Neural progenitor cell (in vitro differentiated cells): ENCODE measurements around the gene ARHGAP21. TPM values are rescaled to one million over a fixed set of nuclear protein-coding genes. Genes with fewer than 3 reads are reported as not detected.

Experiments used
- DNase-seq: peaks from one replicate; pipeline ENCODE4 v3.0.0-alpha.2; 2016; ENCODE audit warnings: low spot score
- H2AFZ ChIP-seq: fragments of 200-600 bp; sonication (generic); replicated peaks from 2 replicates; pipeline ENCODE4 v1.6.1; 2016; ENCODE audit warnings: antibody characterized with exemption
- H3F3A ChIP-seq: fragments of 200-600 bp; sonication (generic); 2 replicates; pipeline ENCODE4 v1.6.1; 2016; ENCODE audit warnings: antibody characterized with exemption, low read depth
- H3K27ac ChIP-seq: fragments of 200-600 bp; sonication (generic); 2 replicates; pipeline ENCODE4 v1.5.1; 2016; ENCODE audit warnings: mild to moderate bottlenecking
- H3K27me3 ChIP-seq: fragments of 200-600 bp; sonication (generic); 2 replicates; pipeline ENCODE4 v1.6.1; 2016; ENCODE audit warnings: mild to moderate bottlenecking, moderate library complexity
- H3K36me3 ChIP-seq: fragments of 200-600 bp; sonication (generic); 2 replicates; pipeline ENCODE4 v1.5.1; 2016
- H3K4me1 ChIP-seq: fragments of 200-600 bp; sonication (generic); 2 replicates; pipeline ENCODE4 v1.6.1; 2016; ENCODE audit warnings: mixed run types
- H3K4me2 ChIP-seq: fragments of 200-600 bp; sonication (generic); 2 replicates; pipeline ENCODE4 v1.6.1; 2016
- H3K4me3 ChIP-seq: fragments of 200-600 bp; sonication (generic); 2 replicates; pipeline ENCODE4 v1.5.1; 2016
- H3K79me2 ChIP-seq: fragments of 200-600 bp; sonication (generic); 2 replicates; pipeline ENCODE4 v1.6.1; 2016; ENCODE audit warnings: low read depth
- H3K9ac ChIP-seq: fragments of 200-600 bp; sonication (generic); 2 replicates; pipeline ENCODE4 v1.6.1; 2016
- H3K9me3 ChIP-seq: fragments of 200-600 bp; sonication (generic); 2 replicates; pipeline ENCODE4 v1.5.1; 2016; ENCODE audit warnings: low read depth
- H4K20me1 ChIP-seq: fragments of 200-600 bp; sonication (generic); 2 replicates; pipeline ENCODE4 v1.6.1; 2016; ENCODE audit warnings: low read depth
- H3K27ac Mint-ChIP-seq: 3 replicates; pipeline ENCODE4 v1.8.0; 2021; ENCODE audit warnings: mixed read lengths
- H3K27me3 Mint-ChIP-seq: 2 replicates; pipeline ENCODE4 v1.8.0; 2022; ENCODE audit warnings: low read depth, mild to moderate bottlenecking, inconsistent platforms, moderate library complexity, mixed read lengths; ENCODE audit not compliant: insufficient read depth
- H3K36me3 Mint-ChIP-seq: 3 replicates; pipeline ENCODE4 v1.8.0; 2021; ENCODE audit warnings: mixed read lengths
- H3K4me1 Mint-ChIP-seq: 3 replicates; pipeline ENCODE4 v1.8.0; 2021; ENCODE audit warnings: mixed read lengths
- H3K4me3 Mint-ChIP-seq: 3 replicates; pipeline ENCODE4 v1.8.0; 2021; ENCODE audit warnings: mild to moderate bottlenecking, moderate library complexity, mixed read lengths
- H3K9me3 Mint-ChIP-seq: 3 replicates; pipeline ENCODE4 v1.8.0; 2020; ENCODE audit warnings: mixed read lengths
- EZH2 ChIP-seq: fragments of 200-600 bp; sonication (generic); IDR thresholded peaks from 2 replicates; pipeline ENCODE4 v1.6.1; 2017; ENCODE audit warnings: antibody characterized with exemption, mild to moderate bottlenecking, moderate library complexity
- EZH2phosphoT487 ChIP-seq: fragments of 200-600 bp; sonication (generic); IDR thresholded peaks from 2 replicates; pipeline ENCODE4 v1.6.1; 2017; ENCODE audit warnings: antibody characterized with exemption
- total RNA-seq: library from RNA; depleted of rRNA; stranded (reverse); fragments of >200 nt; gene quantifications from 2 replicates; pipeline ENCODE4 v1.2.3, GENCODE V29; 2015; ENCODE audit warnings: low replicate concordance
- TF ChIP-seq, protein P1 (sequence below): fragments of 200-600 bp; sonication (generic); IDR thresholded peaks from 2 replicates; pipeline ENCODE4 v1.5.1; 2017; ENCODE audit warnings: antibody characterized with exemption, mild to moderate bottlenecking

The ARHGAP21 gene
- total RNA-seq, 1 donor from 2014 or later, result 65.7 TPM

- Histone ChIP-seq H3K79me2 (no peaks in the 10 kb centered on the region), H3K27ac (no peak overlapping the region), H3K9ac (no peak overlapping the region), H3K4me2 (no peak overlapping the region), H3K4me1 (no peaks in the 10 kb centered on the region), H4K20me1 (no peaks in the 10 kb centered on the region), H3K36me3 (peaks cover 9% of the 10 kb centered on the region), H3K9me3 (no peaks in the 10 kb centered on the region), H3K4me3 (no peak overlapping the region), H3F3A (no peaks in the 10 kb centered on the region), H2AFZ (no peak overlapping the region), H3K27me3 (no peaks in the 10 kb centered on the region)
- DNase-seq, result no peak
- Mint-ChIP-seq H3K27me3 (no peaks in the 10 kb centered on the region), H3K36me3 (peaks cover 23% of the 10 kb centered on the region), H3K4me3 (no peak overlapping the region), H3K9me3 (no peaks in the 10 kb centered on the region), H3K27ac (no peak overlapping the region), H3K4me1 (no peaks in the 10 kb centered on the region)
- TF ChIP-seq, protein P1, sequence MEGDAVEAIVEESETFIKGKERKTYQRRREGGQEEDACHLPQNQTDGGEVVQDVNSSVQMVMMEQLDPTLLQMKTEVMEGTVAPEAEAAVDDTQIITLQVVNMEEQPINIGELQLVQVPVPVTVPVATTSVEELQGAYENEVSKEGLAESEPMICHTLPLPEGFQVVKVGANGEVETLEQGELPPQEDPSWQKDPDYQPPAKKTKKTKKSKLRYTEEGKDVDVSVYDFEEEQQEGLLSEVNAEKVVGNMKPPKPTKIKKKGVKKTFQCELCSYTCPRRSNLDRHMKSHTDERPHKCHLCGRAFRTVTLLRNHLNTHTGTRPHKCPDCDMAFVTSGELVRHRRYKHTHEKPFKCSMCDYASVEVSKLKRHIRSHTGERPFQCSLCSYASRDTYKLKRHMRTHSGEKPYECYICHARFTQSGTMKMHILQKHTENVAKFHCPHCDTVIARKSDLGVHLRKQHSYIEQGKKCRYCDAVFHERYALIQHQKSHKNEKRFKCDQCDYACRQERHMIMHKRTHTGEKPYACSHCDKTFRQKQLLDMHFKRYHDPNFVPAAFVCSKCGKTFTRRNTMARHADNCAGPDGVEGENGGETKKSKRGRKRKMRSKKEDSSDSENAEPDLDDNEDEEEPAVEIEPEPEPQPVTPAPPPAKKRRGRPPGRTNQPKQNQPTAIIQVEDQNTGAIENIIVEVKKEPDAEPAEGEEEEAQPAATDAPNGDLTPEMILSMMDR, result no peak
- TF ChIP-seq EZH2 (no peak), EZH2phosphoT487 (no peak)
These were observed 117.7 kb downstream of the ARHGAP21 start for GRCh38 chr10:24606021-24606420.

- H3K4me1 ChIP-seq, result no peaks in the 10 kb centered on the region
- no peak overlapping the region for H3K27ac Mint-ChIP-seq
- H3K9ac ChIP-seq, result no peak overlapping the region
- H3K9me3 Mint-ChIP-seq, result no peaks in the 10 kb centered on the region
- no peak overlapping the region for H3K4me3 Mint-ChIP-seq
- peaks cover 22% of the 10 kb centered on the region for H3K36me3 Mint-ChIP-seq
- H3K27me3 ChIP-seq, result no peaks in the 10 kb centered on the region
- no peaks in the 10 kb centered on the region for H3F3A ChIP-seq
- H3K36me3 ChIP-seq, result peaks cover 12% of the 10 kb centered on the region
- TF ChIP-seq, protein P1, result no peak
- TF ChIP-seq EZH2, result no peak
- no peak for TF ChIP-seq EZH2phosphoT487
- no peak overlapping the region for H3K27ac ChIP-seq
- no peaks in the 10 kb centered on the region for H3K9me3 ChIP-seq
- H3K79me2 ChIP-seq, result no peaks in the 10 kb centered on the region
- no peak overlapping the region for H2AFZ ChIP-seq
- no peak overlapping the region for H3K4me2 ChIP-seq
- no peaks in the 10 kb centered on the region for H3K27me3 Mint-ChIP-seq
- H4K20me1 ChIP-seq, result no peaks in the 10 kb centered on the region
- no peaks in the 10 kb centered on the region for H3K4me1 Mint-ChIP-seq
- H3K4me3 ChIP-seq, result no peak overlapping the region
- no peak for DNase-seq
These were observed 118.5 kb downstream of the ARHGAP21 start for GRCh38 chr10:24605141-24605540.

DNA sequence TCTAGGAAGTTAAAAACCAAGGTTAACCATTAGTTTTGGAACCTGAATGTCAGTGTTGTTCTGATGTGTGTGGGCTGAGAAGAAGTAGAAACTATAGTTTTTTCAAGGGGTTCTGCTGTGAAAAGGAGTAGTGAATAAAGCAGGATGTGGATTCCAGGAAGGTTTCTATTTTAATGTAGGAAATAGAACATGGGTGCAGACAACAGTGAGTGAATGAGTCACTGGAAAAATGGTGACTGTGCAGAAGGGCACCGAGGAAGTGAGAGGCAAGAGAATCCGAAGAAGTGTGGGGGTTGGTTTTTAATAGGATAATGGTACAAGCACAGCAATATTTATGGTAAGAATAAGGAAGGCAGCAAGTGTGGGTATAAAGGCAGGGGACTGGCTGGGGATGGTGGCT, 120.4 kb downstream of the ARHGAP21 start:
- Mint-ChIP-seq H3K4me3 (no peak overlapping the region), H3K9me3 (no peaks in the 10 kb centered on the region), H3K36me3 (peaks cover 30% of the 10 kb centered on the region), H3K4me1 (no peaks in the 10 kb centered on the region), H3K27me3 (no peaks in the 10 kb centered on the region), H3K27ac (no peak overlapping the region)
- DNase-seq, result no peak
- H3K4me2 ChIP-seq, result no peak overlapping the region
- H3K9me3 ChIP-seq, result no peaks in the 10 kb centered on the region
- H4K20me1 ChIP-seq, result no peaks in the 10 kb centered on the region
- H3K36me3 ChIP-seq, result peaks cover 12% of the 10 kb centered on the region
- TF ChIP-seq EZH2, result no peak
- TF ChIP-seq, protein P1, result no peak
- no peak overlapping the region for H3K9ac ChIP-seq
- no peak overlapping the region for H3K27ac ChIP-seq
- H3K27me3 ChIP-seq, result no peaks in the 10 kb centered on the region
- H3K79me2 ChIP-seq, result no peaks in the 10 kb centered on the region
- no peaks in the 10 kb centered on the region for H3F3A ChIP-seq
- no peak overlapping the region for H2AFZ ChIP-seq
- H3K4me3 ChIP-seq, result no peak overlapping the region
- H3K4me1 ChIP-seq, result no peaks in the 10 kb centered on the region
